ENCODE results near the gene ZNF225. TPM values are rescaled to one million over a fixed set of nuclear protein-coding genes. Genes with fewer than 3 reads are reported as not detected.

The ZNF225 gene
- total and polyA plus RNA-seq, 9 of the 15 experiments (the other 6 are each of a cell fraction or from before 2014, with no cell fraction given): 1.4 to 4.2 (median 2.2) TPM

DNA sequence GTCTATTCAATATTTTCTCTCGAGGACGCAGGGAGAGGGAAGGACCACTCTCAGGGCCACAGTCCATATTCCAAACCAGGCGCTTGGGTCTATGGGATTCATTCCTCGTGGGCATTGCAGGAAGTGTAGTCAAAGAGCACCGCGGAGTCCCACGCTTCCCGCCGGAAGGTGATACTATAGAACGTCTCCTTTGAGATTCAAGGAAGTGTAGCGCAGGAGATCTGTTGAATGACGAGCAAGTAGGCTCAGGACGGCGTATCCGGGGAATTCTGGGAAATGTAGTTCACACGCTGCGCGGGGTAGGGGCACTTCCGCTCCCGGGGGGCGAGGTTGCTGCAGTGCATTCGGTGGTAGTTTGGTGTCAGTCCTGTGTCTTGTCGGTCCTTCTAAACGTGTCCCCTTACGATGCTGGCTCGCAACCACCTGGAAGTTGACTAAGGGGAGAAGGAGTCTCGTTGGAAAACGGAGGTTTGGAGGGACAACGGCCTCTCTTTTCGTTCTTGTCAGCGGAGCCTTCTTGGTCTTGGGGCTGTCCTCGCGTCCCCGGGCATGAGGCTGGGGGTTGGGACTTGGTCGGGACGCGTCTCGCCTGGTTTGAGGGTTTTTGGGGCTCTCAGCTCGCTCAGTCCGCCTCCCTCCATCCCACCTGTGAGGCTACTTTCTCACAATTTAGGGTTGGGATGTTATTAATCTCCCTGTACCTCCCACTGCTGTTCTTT lies 41.2 kb upstream of the ZNF225 start, which contains the start of gene ZNF284:
Gene ZNF284, plus strand, starts transcription at position 336 of the 719 bp plus-strand sequence. CDS start 4,231 bp downstream, outside the sequence.
- DNase-seq (ENCODE audit: extremely low read depth in 1 of 4, low spot score in 3 of 4) (peak; percentile 67 to 86 (median 79)), FAIRE-seq (peak; percentile 93), ATAC-seq (peak; percentile 100)
- H3K79me2 ChIP-seq (ENCODE audit: control insufficient read depth, insufficient read depth, low read length): no peaks in the 10 kb centered on the region
- CTCF ChIA-PET (ENCODE audit: low intra/inter-chr PET ratio): interaction anchor here (0.7 kb wide), 1 partner anchor 510 kb away, joined by 3 read pairs; no protein-coding TSS in a partner anchor
- H3K4me1 ChIP-seq (replicated peaks in 1 of 2; ENCODE audit: control insufficient read depth in 2 of 2, insufficient read depth in 2 of 2, low read length in 2 of 2): peaks cover 0 to 4% of the 10 kb centered on the region in 2 experiments; a peak in 3 of 5 replicates
- peak within 1 kb of the TSS; percentile 35 for H3K4me3 ChIP-seq
- 4% methylated on average over 40 of the region's 40 CpGs for WGBS (ENCODE audit: insufficient coverage, low coverage, missing lambda C conversion rate)
- peak within 1 kb of the TSS; percentile 44 to 71; a peak in 2 of 4 replicates for H3K9ac ChIP-seq (ENCODE audit: insufficient read depth in 1 of 2, low read depth in 2 of 2, low read length in 2 of 2)
- H2AFZ ChIP-seq (ENCODE audit: low read depth, low read length): peak within 1 kb of the TSS; percentile 97
- H3K27ac ChIP-seq (ENCODE audit: extremely low read depth, low read depth, low read length): peak within 1 kb of the TSS; percentile 31
- POLR2A ChIA-PET: interaction anchor here (0.6 to 1.0 kb wide), 3 partner anchors 9 to 48 kb away, joined by 3 read pairs; no protein-coding TSS in a partner anchor
- H3K4me2 ChIP-seq (ENCODE audit: insufficient read depth, low read length): peak within 1 kb of the TSS; percentile 85
- BruUV-seq (replicated peaks): TSS peak; percentile 77
- intact Hi-C loops (cut with micrococcal nuclease): no loop called here
- no peaks in the 10 kb centered on the region for H3K9me1 ChIP-seq (ENCODE audit: control insufficient read depth, insufficient read depth, low read length)
- 0 out of 2 replicates have a peak, but pooled peaks cover 2% of the 10 kb centered on the region for H3K9me3 ChIP-seq (replicated peaks; ENCODE audit: control insufficient read depth, insufficient read depth, low read depth, low read length)
- in situ Hi-C loops (cut with MboI): no loop called here
- H4K20me1 ChIP-seq (replicated peaks; ENCODE audit: control insufficient read depth, insufficient read depth, low read length): no peaks in the 10 kb centered on the region
- no peaks in the 10 kb centered on the region for H3K27me3 ChIP-seq (ENCODE audit: control insufficient read depth in 2 of 2, insufficient read depth in 2 of 2, low read length in 2 of 2)
- no peaks in the 10 kb centered on the region for H3K36me3 ChIP-seq (ENCODE audit: control insufficient read depth, insufficient read depth, low read length)
- TF ChIP-seq ZNF143 (CRISPR knock-in tag; IDR thresholded peaks at IDR 0.05) (peak; percentile 89), EHMT2 (IDR thresholded peaks at IDR 0.05) (peak; percentile 77; the same call in 1 of the 2 replicates), ZBTB17 (CRISPR knock-in tag; IDR thresholded peaks at IDR 0.05) (peak; percentile 89), RBFOX2 (IDR thresholded peaks at IDR 0.05; ENCODE audit: low read depth, low read length) (peak; percentile 40; the same call in 1 of the 2 replicates), ZC3H11A (IDR thresholded peaks at IDR 0.05; ENCODE audit: low read depth, low read length) (no peak), WHSC1 (IDR thresholded peaks at IDR 0.05; ENCODE audit: low read length) (no peak)
- TF ChIP-seq, protein P1, sequence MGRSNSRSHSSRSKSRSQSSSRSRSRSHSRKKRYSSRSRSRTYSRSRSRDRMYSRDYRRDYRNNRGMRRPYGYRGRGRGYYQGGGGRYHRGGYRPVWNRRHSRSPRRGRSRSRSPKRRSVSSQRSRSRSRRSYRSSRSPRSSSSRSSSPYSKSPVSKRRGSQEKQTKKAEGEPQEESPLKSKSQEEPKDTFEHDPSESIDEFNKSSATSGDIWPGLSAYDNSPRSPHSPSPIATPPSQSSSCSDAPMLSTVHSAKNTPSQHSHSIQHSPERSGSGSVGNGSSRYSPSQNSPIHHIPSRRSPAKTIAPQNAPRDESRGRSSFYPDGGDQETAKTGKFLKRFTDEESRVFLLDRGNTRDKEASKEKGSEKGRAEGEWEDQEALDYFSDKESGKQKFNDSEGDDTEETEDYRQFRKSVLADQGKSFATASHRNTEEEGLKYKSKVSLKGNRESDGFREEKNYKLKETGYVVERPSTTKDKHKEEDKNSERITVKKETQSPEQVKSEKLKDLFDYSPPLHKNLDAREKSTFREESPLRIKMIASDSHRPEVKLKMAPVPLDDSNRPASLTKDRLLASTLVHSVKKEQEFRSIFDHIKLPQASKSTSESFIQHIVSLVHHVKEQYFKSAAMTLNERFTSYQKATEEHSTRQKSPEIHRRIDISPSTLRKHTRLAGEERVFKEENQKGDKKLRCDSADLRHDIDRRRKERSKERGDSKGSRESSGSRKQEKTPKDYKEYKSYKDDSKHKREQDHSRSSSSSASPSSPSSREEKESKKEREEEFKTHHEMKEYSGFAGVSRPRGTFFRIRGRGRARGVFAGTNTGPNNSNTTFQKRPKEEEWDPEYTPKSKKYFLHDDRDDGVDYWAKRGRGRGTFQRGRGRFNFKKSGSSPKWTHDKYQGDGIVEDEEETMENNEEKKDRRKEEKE (IDR thresholded peaks at IDR 0.05; ENCODE audit: borderline replicate concordance in 1 of 2, control insufficient read depth in 1 of 2, low read depth in 2 of 2, low read length in 1 of 2): no peak
- TF ChIP-seq, protein P2, sequence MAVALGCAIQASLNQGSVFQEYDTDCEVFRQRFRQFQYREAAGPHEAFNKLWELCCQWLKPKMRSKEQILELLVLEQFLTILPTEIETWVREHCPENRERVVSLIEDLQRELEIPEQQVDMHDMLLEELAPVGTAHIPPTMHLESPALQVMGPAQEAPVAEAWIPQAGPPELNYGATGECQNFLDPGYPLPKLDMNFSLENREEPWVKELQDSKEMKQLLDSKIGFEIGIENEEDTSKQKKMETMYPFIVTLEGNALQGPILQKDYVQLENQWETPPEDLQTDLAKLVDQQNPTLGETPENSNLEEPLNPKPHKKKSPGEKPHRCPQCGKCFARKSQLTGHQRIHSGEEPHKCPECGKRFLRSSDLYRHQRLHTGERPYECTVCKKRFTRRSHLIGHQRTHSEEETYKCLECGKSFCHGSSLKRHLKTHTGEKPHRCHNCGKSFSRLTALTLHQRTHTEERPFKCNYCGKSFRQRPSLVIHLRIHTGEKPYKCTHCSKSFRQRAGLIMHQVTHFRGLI (CRISPR knock-in tag; IDR thresholded peaks at IDR 0.05): no peak

All from K562 (cell line).